ENCODE measurements around the gene SPATA31C1. TPM values are rescaled to one million over a fixed set of nuclear protein-coding genes. Genes with fewer than 3 reads are reported as not detected.

The SPATA31C1 gene
- polyA plus RNA-seq, 3 donors, result not detected

DNA sequence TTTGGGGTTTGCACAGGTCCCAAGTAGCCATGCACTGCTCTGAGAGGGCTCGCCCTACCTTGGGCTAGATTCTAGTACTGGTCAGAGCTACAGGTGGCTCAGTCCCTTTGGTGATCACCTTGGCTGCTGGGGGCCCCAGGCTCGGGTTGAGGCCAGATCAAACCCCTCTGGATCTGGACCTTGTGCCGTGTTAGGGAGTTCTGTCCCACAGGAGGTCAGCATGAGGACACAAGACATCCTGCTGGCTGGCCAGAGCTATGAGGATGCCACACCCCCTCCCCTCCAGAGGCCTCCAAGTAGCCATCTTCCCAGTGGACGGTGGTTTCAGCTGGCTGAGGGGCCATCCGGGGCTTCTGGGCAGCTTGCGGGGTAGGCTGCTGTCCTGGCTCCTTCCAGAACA lies 46.0 kb downstream of the SPATA31C1 start:
- no peak overlapping the region for H2AFZ ChIP-seq (ENCODE audit: insufficient read depth, low read depth, low read length, poor library complexity, severe bottlenecking)
- H3K4me3 Mint-ChIP-seq, result no peak overlapping the region
- intact Hi-C loops (cut with micrococcal nuclease), result no loop called here
- peaks cover 2 to 4% (median 3%) of the 10 kb centered on the region in 3 donors for H3K27me3 Mint-ChIP-seq (ENCODE audit: low read depth in 3 of 3)
- no peaks in the 10 kb centered on the region for H3K4me1 ChIP-seq (ENCODE audit: control insufficient read depth in 1 of 2, insufficient read depth in 2 of 2, low read length in 2 of 2)
- no peaks in the 10 kb centered on the region for H3K9me3 ChIP-seq (replicated peaks in 1 of 2; ENCODE audit: control insufficient read depth in 1 of 2, insufficient read depth in 1 of 2, low read length in 2 of 2)
- peaks cover 0 to 8% (median 5%) of the 10 kb centered on the region in 7 donors for H3K9me3 Mint-ChIP-seq
- H3K36me3 ChIP-seq (replicated peaks in 1 of 2; ENCODE audit: control insufficient read depth in 1 of 2, insufficient read depth in 2 of 2, low read length in 2 of 2), result peaks cover 6 to 15% of the 10 kb centered on the region in 2 donors
- no peaks in the 10 kb centered on the region for H3K4me1 Mint-ChIP-seq
- H3K27ac ChIP-seq (ENCODE audit: low read depth in 1 of 2, low read length in 2 of 2), result no peak overlapping the region
- no peaks in the 10 kb centered on the region for H3K79me2 ChIP-seq (ENCODE audit: insufficient read depth, low read length)
- TF ChIP-seq, protein P1, sequence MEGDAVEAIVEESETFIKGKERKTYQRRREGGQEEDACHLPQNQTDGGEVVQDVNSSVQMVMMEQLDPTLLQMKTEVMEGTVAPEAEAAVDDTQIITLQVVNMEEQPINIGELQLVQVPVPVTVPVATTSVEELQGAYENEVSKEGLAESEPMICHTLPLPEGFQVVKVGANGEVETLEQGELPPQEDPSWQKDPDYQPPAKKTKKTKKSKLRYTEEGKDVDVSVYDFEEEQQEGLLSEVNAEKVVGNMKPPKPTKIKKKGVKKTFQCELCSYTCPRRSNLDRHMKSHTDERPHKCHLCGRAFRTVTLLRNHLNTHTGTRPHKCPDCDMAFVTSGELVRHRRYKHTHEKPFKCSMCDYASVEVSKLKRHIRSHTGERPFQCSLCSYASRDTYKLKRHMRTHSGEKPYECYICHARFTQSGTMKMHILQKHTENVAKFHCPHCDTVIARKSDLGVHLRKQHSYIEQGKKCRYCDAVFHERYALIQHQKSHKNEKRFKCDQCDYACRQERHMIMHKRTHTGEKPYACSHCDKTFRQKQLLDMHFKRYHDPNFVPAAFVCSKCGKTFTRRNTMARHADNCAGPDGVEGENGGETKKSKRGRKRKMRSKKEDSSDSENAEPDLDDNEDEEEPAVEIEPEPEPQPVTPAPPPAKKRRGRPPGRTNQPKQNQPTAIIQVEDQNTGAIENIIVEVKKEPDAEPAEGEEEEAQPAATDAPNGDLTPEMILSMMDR (IDR thresholded peaks at IDR 0.05), result no peak
- peaks cover 0 to 3% of the 10 kb centered on the region in 2 donors for H3K27me3 ChIP-seq (ENCODE audit: control insufficient read depth in 2 of 2, insufficient read depth in 2 of 2, low read length in 2 of 2)
- WGBS (ENCODE audit: insufficient coverage), result 100% methylated on average over 4 of the region's 6 CpGs
- H3K4me2 ChIP-seq (replicated peaks; ENCODE audit: extremely low read depth, low read length, poor library complexity, severe bottlenecking), result no peak overlapping the region
- H3K4me3 ChIP-seq (replicated peaks in 1 of 3; ENCODE audit: low read depth in 2 of 3, low read length in 3 of 3), result no peak overlapping the region
- H3K27ac Mint-ChIP-seq, result no peak overlapping the region
- H3K36me3 Mint-ChIP-seq, result peaks cover 17 to 19% of the 10 kb centered on the region in 2 donors
- no peaks in the 10 kb centered on the region for H4K20me1 ChIP-seq (ENCODE audit: insufficient read depth, low read length)
- no peak for DNase-seq
- no peak overlapping the region for H3K9ac ChIP-seq (ENCODE audit: insufficient read depth, low read length, poor library complexity, severe bottlenecking)

DNA sequence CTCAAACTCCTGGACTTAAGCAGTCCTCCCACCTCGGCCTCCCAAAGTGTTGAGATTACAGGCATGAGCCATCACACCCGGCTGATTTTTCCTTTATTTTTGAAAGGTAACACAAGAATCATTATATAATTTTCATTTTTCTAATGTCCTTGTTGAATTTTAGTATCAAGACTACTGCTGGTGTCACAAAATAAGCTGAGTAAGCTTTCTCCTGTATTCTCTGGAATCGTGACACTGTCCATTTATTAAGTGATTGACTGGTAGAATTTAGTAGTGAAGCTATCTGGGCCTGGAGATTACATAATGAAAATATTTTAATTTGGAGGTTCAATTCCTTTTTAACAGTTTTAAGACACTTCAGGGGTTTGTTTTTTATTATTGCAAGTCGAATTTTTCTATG lies 47.1 kb downstream of the SPATA31C1 start:
- no peaks in the 10 kb centered on the region for H3K4me1 ChIP-seq (ENCODE audit: control insufficient read depth in 1 of 2, insufficient read depth in 2 of 2, low read length in 2 of 2)
- Mint-ChIP-seq H3K4me3 (no peak overlapping the region), H3K9me3 (peaks cover 0 to 7% (median 0%) of the 10 kb centered on the region in 7 donors), H3K36me3 (peaks cover 23 to 25% of the 10 kb centered on the region in 2 donors), H3K27ac (no peak overlapping the region), H3K27me3 (ENCODE audit: low read depth in 3 of 3) (peaks cover 0 to 2% (median under 1%) of the 10 kb centered on the region in 3 donors), H3K4me1 (no peaks in the 10 kb centered on the region)
- intact Hi-C loops (cut with micrococcal nuclease), result no loop called here
- H3K79me2 ChIP-seq (ENCODE audit: insufficient read depth, low read length), result no peaks in the 10 kb centered on the region
- H3K27me3 ChIP-seq (ENCODE audit: control insufficient read depth in 2 of 2, insufficient read depth in 2 of 2, low read length in 2 of 2), result peaks cover 0 to 3% of the 10 kb centered on the region in 2 donors
- H3K27ac ChIP-seq (ENCODE audit: low read depth in 1 of 2, low read length in 2 of 2), result no peak overlapping the region
- WGBS (ENCODE audit: insufficient coverage), result no CpG with 5 or more reads among the region's 4 CpGs
- no peak overlapping the region for H3K9ac ChIP-seq (ENCODE audit: insufficient read depth, low read length, poor library complexity, severe bottlenecking)
- H3K36me3 ChIP-seq (replicated peaks in 1 of 2; ENCODE audit: control insufficient read depth in 1 of 2, insufficient read depth in 2 of 2, low read length in 2 of 2), result peaks cover 10 to 26% of the 10 kb centered on the region in 2 donors
- H3K4me2 ChIP-seq (replicated peaks; ENCODE audit: extremely low read depth, low read length, poor library complexity, severe bottlenecking), result no peak overlapping the region
- H4K20me1 ChIP-seq (ENCODE audit: insufficient read depth, low read length), result no peaks in the 10 kb centered on the region
- no peaks in the 10 kb centered on the region for H3K9me3 ChIP-seq (replicated peaks in 1 of 2; ENCODE audit: control insufficient read depth in 1 of 2, insufficient read depth in 1 of 2, low read length in 2 of 2)
- no peak overlapping the region for H2AFZ ChIP-seq (ENCODE audit: insufficient read depth, low read depth, low read length, poor library complexity, severe bottlenecking)
- DNase-seq, result no peak
- no peak overlapping the region for H3K4me3 ChIP-seq (replicated peaks in 1 of 3; ENCODE audit: low read depth in 2 of 3, low read length in 3 of 3)
- TF ChIP-seq, protein P1 (IDR thresholded peaks at IDR 0.05), result no peak
